GM19239 (cell line): ENCODE measurements around the gene PRPH2.
A peak's percentile ranks its signal among the peaks of the same experiment; 100 is the strongest.
"Not testable (repeated sequence)": the region's sequence is repeated elsewhere in the genome, so short reads cannot be mapped to it uniquely, and the experiment has no call there.

ENCODE experiments used
- DNase-seq: peaks from one replicate; pipeline ENCODE4 v3.0.0; 2011; ENCODE audit warnings: low spot score; ENCODE audit not compliant: insufficient read length
- FAIRE-seq: peaks from 2 replicates; lab custom pipeline; 2011; peaks lifted over from hg19 to GRCh38; lab: Jason Lieb, UNC

Gene PRPH2

GRCh38 chr6:42742116-42742894, 19.9 kb upstream of the PRPH2 start:
- FAIRE-seq (no peak), DNase-seq (no peak)

GRCh38 chr6:42740725-42741124, 18.3 kb upstream of the PRPH2 start:
- no peak for DNase-seq
- FAIRE-seq: no peak

GRCh38 chr6:42735976-42736375, 13.6 kb upstream of the PRPH2 start:
- no peak for FAIRE-seq
- DNase-seq: no peak

- DNase-seq, FAIRE-seq: not testable (repeated sequence)
Measured at GRCh38 chr6:42733867-42734481, 11.6 kb upstream of the PRPH2 start.

GRCh38 chr6:42729731-42730130, 7.3 kb upstream of the PRPH2 start:
- no peak for DNase-seq
- FAIRE-seq: no peak

- FAIRE-seq (no peak), DNase-seq (no peak)
Measured at GRCh38 chr6:42727627-42728026, 5.2 kb upstream of the PRPH2 start.

GRCh38 chr6:42727087-42727611, 4.8 kb upstream of the PRPH2 start:
- FAIRE-seq (no peak), DNase-seq (no peak)

- DNase-seq: peak; percentile 78
- FAIRE-seq: peak; percentile 95
Measured at GRCh38 chr6:42726485-42727086, 4.2 kb upstream of the PRPH2 start.

- no peak for DNase-seq
- FAIRE-seq: no peak
Measured at GRCh38 chr6:42726026-42726425, 3.6 kb upstream of the PRPH2 start.

- no peak for DNase-seq
- FAIRE-seq: no peak
Measured at GRCh38 chr6:42724825-42725224, 2.4 kb upstream of the PRPH2 start.

GRCh38 chr6:42720739-42721138, 1.7 kb downstream of the PRPH2 start:
- DNase-seq (no peak), FAIRE-seq (no peak)

- no peak for FAIRE-seq
- no peak for DNase-seq
Measured at GRCh38 chr6:42715871-42716270, 6.5 kb downstream of the PRPH2 start.

GRCh38 chr6:42714098-42714761, 8.2 kb downstream of the PRPH2 start:
- FAIRE-seq (no peak), DNase-seq (no peak)

- no peak for FAIRE-seq
- no peak for DNase-seq
Measured at GRCh38 chr6:42711930-42712329, 10.5 kb downstream of the PRPH2 start.

GRCh38 chr6:42710316-42710715, 12.1 kb downstream of the PRPH2 start:
- DNase-seq (no peak), FAIRE-seq (no peak)

- FAIRE-seq: no peak
- no peak for DNase-seq
Measured at GRCh38 chr6:42709871-42710270, 12.5 kb downstream of the PRPH2 start.

- no peak for FAIRE-seq
- no peak for DNase-seq
Measured at GRCh38 chr6:42708096-42708495, 14.3 kb downstream of the PRPH2 start.

- DNase-seq: no peak
- no peak for FAIRE-seq
Measured at GRCh38 chr6:42707595-42707994, 14.8 kb downstream of the PRPH2 start.

- no peak for FAIRE-seq
Measured at GRCh38 chr6:42704937-42705374, 17.4 kb downstream of the PRPH2 start.

GRCh38 chr6:42704251-42704936, 18.0 kb downstream of the PRPH2 start:
- no peak for DNase-seq
- no peak for FAIRE-seq

More at GRCh38 chr6:42704937-42705374, 17.4 kb downstream of the PRPH2 start:
- no peak for DNase-seq
